Posterior vena cava (tissue), 2 donors: Measurements from ENCODE around the gene ATP6V1G3. TPM values are rescaled to one million over a fixed set of nuclear protein-coding genes. Genes with fewer than 3 reads are reported as not detected.
"Not testable (repeated sequence)": the region's sequence is repeated elsewhere in the genome, so short reads cannot be mapped to it uniquely, and the experiment has no call there.

ENCODE experiments used
- DNase-seq: peaks from one replicate; pipeline ENCODE4 v3.0.0-alpha.2; 2020; ENCODE audit warnings: low spot score
- intact Hi-C, 2 donors: fragments of 100-400 bp; cut with DNase I; formaldehyde crosslinking; loops; one replicate each; pipeline versions ENCODE4 v1.14.1 to v1.14.2; 2022 to 2023
- long read RNA-seq, 2 donors: library from polyadenylated mRNA; unstranded; transcript quantifications; one replicate each; pipeline ENCODE4 v2.0.0, GENCODE V29; 2020 to 2021
- total RNA-seq, 2 donors: library from RNA; stranded (reverse); fragmentation: NEBNext Ultra II Directional; extraction: Animal tissue kit (Norgen Biotek cat#: 25700); gene quantifications; one replicate each; pipeline ENCODE4 v1.2.1, GENCODE V29; 2021
- donor health status: DM: yes; HTN: yes; CAD: no.
- donor health status: DM: yes; HTN: yes; CAD: no.

ATP6V1G3 gene, protein sequence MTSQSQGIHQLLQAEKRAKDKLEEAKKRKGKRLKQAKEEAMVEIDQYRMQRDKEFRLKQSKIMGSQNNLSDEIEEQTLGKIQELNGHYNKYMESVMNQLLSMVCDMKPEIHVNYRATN
- not detected for total RNA-seq
- long read RNA-seq, donor 1: 0 reads
- long read RNA-seq, donor 2: 0 reads

DNA sequence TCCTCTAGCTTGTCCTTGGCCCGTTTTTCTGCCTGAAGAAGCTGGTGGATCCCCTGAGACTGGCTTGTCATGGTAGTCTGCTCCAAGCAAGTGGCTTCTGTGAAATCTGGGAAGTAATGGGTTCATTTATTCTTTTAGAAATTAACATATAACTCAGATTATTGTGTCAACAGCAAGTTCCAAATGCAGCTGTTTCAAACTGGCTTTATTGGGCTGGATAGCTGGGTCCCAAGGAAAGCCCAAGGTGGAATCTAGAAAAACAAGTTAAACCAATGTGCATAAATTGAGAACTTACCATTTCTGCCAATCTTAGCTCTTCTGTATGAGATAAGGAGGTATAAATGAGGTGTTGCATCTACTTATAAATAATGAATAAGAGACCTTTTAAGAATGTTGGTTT lies at the start of gene ATP6V1G3:
Gene ATP6V1G3 (minus strand): TSS at position 101 of the 400 bp plus-strand sequence. CDS start 30 bp downstream, at position 71.
- intact Hi-C loops: no loop called here
- no peak for DNase-seq

DNA sequence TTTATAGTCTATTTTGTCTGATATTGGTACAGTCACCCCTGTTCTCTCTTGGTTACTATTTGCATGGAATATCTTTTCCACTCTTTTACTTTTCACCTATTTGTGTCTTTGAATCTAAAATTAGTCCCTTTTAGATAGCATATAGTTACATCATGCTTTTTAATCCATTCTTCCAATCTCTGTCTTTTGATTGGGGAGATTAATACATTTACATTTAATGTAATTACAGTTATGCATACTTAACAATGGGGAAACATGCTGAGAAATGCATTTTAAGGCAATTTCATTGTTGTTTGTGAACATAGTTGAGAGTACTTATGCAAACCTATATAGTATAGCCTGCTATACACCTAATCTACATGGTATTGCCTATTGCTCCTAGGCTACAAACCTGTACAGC lies 48.4 kb upstream of the ATP6V1G3 start:
- DNase-seq: no peak
- intact Hi-C loops: no loop called here

DNA sequence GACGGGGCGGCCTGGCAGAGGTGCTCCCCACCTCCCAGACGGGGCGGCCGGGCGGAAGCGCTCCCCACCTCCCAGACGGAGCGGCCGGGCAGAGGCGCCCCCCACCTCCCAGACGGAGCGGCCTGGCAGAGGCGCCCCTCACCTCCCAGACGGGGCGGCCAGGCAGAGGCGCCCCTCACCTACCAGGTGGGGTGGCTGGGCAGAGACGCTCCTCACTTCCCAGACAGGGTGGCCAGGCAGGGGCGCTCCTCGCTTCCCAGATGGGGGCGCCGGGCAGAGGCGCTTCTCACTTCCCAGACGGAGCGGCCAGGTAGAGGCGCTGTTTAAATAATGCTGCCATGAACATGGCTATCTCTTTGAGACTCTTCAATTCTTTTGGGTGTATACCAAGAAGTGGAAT lies 43.7 kb upstream of the ATP6V1G3 start:
- intact Hi-C loops: no loop called here

DNA sequence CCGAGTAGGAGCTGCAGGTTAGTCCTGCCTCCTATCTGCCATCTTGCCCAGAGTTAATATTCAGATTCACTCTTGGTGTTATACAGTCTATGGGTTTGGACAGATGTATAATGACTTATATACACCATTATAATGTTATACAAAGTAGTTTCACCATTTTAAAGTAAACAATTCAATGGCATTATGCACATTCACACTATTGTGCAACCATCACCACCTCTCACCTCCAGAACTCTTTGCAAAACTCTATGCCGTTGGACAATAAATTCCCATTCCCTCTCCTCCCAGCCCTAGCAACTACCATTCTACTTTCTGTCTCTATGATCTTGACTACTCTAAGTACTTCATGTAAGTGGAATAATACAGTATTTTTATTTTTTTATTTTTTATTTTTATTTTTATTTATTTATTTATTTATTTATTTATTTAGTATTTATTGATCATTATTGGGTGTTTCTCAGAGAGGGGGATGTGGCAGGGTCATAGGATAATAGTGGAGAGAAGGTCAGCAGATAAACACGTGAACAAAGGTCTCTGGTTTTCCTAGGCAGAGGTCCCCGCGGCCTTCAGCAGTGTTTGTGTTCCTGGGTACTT lies 42.8 kb upstream of the ATP6V1G3 start:
- intact Hi-C loops, DNase-seq: not testable (repeated sequence)

More for the DNA sequence above, 43.7 kb upstream of the ATP6V1G3 start:
- no peak for DNase-seq

DNA sequence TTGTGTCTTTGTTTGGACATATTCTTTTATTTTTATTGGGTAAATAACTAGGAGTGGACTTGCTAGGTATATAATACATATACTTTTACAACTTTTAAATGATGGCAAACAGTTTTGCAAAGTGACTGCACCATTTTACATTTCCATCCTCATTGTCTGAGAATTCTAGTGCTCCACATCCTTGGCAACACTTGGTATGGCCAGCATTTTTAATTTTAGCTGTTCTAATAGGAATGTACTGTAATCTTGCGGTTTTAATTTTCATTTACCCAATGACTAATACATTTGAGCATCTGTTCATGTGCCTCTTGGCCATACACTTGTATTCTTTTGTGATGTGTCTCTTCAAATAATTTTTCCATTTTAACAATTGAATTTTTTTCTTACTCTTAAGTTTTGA lies 37.0 kb upstream of the ATP6V1G3 start:
- DNase-seq: no peak
- intact Hi-C loops: no loop called here

DNA sequence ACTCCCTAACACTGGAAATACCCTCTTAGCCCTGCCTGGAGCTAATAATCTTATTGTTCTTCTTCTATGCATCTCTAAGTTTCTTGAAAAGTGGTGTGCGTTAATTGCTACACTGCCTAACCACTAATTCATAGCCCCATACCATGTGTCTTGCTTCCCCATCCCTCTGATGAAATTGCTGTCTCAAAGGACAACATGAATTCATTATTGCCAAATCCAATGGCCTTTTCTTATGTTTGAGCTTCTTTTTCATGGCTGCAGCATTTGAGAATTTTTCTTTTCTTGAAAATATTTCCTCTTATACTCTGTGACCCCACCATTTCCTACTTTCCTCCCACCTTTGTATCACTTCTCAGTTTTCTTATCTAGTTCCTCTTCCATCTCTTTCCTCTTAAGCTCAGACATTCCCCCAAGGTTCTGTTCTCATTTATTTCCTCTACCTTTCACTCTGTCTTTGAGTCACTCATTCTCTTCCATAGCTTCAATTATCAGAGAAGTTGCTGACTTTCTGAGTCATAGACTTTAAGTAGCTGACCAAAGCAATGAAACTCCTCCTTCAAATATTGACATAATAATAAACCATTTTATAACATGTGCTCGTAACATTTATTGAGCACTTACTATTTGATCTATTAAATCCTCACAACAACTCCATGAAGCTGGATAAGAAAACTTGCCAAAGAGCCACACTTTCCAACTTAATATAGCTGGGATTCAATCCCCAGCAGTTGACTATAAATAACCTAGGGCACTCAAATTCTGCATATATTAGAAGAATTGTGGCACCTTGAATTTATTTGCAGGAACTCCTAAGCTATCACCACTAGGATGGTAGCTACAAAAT lies 35.5 kb upstream of the ATP6V1G3 start:
- DNase-seq: no peak
- intact Hi-C loops: no loop called here

DNA sequence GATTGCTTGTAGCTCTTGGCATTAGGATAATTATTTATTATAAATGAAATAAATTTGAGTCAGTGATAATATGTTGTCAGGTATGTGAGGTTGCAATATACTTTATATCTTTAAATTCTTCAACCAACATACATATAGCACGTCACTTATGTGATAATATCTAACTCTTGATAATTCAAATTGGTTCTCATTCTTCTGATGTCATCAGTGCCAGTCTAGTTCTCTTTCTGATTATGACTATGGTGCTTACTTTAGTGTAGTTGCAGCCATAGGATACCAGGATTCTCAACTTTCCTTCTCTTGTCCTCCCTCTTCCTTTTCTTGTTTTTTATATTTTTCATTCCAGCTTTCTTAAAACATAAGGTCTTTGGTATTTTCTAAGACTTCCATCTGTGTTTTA lies 34.8 kb upstream of the ATP6V1G3 start:
- DNase-seq: no peak
- intact Hi-C loops: no loop called here

DNA sequence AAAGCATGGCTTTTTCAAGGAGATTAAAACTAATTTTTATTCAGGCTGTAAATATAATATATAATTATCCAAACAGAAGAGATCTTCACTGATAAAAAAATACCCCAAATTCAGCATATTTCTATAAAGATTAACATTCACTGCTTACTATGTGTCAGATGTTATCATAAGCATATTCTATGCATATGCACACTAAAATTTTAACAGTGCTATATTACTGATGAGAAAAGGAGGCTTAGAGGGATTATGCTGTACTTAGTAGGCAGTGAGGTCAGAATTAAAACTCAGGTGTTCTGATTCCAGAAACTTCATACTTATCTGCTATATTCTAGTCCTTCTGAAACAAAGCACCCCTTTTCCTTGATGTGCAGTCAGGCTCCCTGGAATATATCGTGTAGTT lies 33.8 kb upstream of the ATP6V1G3 start:
- intact Hi-C loops: no loop called here
- no peak for DNase-seq

DNA sequence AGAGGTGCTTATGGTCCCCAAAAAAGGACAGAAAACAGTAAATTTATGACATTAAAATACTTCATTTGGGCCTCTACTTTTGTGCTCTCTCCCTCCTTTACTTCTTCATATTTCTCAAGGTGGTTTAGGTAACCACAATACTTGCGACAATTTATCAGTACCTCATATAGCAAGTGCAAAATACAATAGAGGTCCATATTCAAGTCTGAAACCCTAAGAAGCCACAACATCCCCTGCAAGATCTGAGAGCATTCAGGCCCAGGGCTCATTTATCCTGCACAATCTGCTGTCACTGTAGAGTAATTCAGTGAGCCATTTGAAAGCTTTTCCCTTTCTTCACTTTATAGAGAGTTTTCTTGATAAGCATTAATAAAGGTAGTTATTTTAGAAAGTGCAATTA lies 24.2 kb upstream of the ATP6V1G3 start:
- intact Hi-C loops: no loop called here
- DNase-seq: no peak

DNA sequence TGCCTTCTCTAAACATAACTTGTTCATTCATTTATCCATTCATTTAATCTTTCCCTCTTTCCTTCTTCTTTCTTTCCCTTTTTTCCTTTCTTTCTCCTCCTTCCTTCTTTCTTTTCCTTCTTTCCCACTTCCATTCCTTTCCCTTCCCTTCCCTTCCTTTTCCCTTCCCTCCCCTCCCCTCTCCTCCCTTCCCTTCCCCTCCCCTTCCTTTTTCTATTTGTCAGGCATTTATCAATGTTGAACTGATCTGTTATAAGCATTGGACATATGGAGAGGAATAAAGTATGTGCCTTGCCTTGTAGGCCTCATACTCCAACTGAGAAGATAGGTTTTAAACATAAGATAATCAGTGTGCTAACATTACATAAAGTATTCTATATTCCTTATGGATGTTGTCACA lies 23.7 kb upstream of the ATP6V1G3 start:
- DNase-seq: no peak
- intact Hi-C loops: no loop called here

DNA sequence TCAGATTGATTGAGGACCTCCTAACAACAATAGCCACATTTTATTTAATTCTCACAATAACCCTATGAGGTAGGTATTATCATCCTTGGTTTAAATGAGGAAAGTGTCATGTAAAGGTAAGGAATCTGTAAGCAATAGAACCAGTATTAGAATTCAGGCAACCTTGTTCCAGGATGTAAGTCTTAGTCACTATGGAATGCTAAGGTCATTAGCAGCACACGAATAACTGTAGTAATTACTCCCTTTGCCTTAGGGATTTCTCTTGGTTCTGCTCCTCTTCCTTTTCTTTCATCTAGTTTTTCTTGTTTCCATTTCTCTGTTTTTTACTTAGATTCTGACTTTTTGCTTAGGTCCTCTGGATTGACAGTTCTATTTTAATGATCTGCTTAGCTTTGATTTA lies 23.1 kb upstream of the ATP6V1G3 start:
- intact Hi-C loops: no loop called here
- DNase-seq: no peak

DNA sequence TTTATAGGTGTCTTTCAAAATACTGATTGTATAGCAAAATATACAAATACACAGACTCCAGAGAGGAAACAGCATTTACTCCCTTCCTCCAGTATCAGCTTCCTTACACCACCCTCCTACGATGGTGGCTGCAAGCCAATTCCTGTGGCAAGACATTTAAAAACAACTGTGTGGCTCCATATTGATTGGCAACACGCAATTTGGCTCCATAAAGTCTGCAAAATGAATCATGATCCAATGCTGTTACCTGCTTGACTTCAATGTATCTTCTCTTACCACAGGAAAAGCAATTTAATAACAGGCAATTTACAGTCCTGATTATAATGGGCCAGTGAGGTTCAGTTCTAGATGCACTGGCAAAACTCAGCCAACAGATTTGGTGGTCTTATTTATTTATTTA lies 19.7 kb upstream of the ATP6V1G3 start:
- DNase-seq: no peak
- intact Hi-C loops: no loop called here

DNA sequence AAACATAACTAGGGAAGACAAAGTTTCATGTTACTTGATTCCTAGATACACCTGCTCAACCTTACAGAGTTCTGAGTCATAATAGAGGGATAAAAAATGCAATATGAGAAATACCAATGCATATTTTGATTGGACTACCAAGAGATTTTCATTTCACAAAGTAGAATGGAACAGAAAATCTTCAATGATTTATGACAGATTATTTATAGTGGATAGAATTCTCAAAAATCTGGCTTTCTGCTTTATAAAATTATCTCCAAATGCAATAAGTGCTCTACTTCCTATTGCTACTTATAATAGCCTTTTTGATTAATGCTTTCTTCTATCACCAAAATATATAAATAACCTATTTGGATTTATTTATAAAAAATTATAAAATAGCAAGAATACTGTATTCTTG lies 18.9 kb upstream of the ATP6V1G3 start:
- intact Hi-C loops: no loop called here
- no peak for DNase-seq

DNA sequence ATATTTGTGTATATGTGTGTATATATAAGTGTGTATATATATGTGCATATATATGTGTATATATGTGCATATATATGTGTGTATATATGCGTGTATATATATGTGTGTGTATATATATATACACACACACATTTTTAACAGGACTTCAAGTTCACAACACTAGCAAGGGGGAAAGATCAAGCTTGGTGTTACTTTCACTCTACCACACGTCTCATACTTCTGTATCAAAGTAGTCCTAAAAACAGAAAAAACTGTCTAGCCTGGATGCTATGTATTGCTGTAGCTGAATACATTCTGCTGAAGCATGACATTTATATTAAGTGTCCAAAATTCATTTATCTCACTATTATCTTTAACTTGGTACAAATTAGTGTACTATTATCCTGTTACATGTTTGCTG lies 17.9 kb upstream of the ATP6V1G3 start:
- no peak for DNase-seq
- intact Hi-C loops: no loop called here

DNA sequence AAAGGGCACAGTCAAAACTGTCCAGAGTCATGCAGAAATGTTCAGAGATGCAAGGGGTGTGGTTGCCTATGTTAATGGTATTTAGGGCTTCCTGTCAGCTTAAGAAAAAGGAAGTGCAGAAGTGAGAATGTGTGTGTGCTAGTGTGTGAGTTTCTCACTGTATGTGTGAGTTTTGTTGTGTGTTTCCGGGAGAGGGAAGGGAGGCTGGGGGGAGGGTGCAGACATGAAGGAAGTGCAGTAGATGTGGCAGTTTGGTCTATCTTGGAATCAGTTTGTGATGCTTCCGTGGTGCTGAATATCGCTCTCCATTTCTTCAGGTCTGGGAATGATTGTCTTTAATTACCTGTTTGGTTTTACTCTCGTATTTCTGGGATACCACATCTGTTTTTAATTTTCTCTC lies 16.5 kb upstream of the ATP6V1G3 start:
- intact Hi-C loops: no loop called here
- no peak for DNase-seq

DNA sequence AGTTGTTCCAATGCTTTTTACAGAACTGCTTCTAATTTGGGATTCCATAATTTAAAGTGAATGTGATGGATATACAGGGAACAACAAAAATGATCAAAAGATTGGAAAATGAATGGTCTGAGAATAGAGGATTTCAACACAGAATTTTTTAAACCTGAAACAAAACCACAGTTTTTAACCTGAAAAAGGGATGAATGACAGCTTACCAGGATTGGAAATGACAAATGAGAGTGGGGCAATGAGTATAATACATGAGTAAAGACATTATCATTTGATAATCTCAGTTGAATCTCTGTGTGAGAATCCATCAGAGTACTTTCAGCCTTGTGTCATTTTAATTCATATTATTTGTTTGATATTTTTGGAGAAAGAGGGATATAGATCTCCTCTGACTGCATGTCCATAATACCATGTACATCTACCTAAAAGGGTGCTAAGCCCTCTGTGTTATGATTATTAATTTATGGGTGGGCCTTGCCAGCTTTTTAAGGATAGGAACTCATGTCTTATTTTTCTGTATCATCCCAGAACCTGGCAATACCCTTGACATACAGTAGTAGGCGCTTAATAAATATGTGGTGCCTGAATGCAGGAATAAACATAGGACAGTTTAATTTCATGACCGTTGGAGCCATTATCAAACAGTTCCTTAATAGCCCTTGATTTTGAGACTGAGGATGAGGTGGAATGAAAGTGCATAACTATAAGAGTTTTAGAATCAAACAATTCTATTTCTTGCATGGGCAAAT lies 12.4 kb upstream of the ATP6V1G3 start:
- DNase-seq: no peak
- intact Hi-C loops: no loop called here

DNA sequence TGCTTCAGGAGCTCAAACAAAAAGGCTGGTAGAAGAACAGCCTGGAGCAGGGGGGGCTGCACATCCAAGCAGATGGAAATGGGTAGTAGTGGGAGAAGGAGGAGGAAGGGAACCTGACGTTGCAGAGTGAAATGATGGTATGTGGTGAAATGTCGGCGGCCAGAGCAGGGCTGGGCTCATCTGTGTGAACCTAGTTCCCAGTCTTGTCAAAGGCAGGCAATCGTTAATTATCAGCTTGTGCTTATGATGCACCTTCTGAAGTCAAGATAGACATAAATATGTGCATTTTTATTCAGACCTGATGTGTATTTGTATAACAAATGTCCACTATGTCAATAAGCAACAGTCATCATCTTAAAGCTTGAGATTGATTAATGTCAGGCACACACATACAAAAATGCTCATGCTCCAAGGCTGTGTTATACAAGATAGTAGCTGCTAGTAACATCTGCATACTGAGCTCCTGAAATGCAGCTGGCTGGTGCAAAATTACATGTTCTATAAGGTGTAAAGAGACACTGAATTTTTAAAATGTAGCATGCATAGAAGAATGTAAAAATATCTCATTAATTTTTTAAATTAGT lies 10.6 kb upstream of the ATP6V1G3 start:
- DNase-seq: no peak
- intact Hi-C loops: no loop called here

DNA sequence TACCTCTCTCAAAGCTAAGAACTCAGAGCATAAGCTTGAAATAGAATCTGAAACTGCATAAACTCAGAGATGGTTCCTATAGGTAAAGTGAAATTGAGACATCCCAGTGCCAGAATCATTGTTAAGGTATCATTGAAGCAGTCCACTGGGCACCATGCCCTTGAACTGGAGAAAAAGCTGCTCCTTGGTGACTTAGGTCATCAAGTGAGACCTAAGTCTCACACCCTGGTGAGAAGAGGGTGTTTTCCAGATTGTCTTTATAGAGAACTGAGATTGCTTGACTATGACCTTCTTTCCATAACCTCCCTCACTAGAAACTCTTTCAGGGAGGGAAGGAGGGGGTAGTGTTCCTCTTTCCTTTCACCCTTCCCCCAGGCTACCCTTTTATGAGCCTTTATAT lies 9.4 kb upstream of the ATP6V1G3 start:
- no peak for DNase-seq
- intact Hi-C loops: no loop called here

DNA sequence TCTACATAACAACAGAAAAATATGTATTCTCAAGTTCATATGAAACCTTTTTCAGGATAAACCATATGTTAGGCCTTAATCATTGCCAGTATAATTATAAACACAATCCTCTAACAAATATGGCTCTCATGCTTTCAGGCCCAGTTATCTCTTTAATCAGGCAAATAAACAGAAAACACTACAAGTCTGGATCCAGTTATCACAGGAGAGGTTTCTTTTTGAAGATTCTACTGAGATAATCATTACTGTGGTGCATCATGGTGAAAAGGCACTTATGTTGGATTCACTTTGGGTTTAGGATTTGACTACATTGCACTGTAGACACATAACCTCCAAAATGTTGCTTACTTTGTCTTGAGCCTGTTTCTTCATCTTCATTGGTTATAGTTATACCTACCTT lies 8.4 kb upstream of the ATP6V1G3 start:
- no peak for DNase-seq
- intact Hi-C loops: no loop called here

DNA sequence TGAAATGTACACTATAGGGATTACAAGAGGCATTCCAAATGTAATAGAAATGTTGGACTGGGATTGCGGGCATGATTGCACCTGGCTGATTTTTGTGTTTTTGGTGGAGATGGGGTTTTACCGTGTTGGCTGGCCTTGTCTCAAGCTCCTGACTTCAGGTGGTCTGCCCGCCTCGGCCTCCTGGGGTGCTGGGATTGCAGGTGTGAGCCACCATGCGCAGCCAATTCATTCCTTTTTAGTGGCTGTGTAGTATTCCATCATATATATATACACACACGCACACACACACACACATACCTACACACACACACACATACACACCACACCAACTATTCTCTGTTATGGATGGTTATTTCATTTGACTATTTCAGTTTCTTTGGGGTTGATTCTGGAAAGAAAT lies 4.7 kb upstream of the ATP6V1G3 start:
- no peak for DNase-seq

More for the DNA sequence above, 4.7 kb upstream of the ATP6V1G3 start:
- intact Hi-C loops: no loop called here
